DND-41 (cell line): ENCODE results near the gene PRKAG2.
"Not testable (repeated sequence)": the region's sequence is repeated elsewhere in the genome, so short reads cannot be mapped to it uniquely, and the experiment has no call there.

Experiments used
- ATAC-seq: fragments of 200-7000 bp; cut with Tn5 transposase; 3 replicates; pipeline ENCODE4 v1.9.1; 2021; ENCODE audit warnings: low read depth; ENCODE audit not compliant: insufficient read depth
- DNase-seq: peaks from one replicate; pipeline ENCODE4 v3.0.0-alpha.2; 2020
- H2AFZ ChIP-seq: 2 replicates; pipeline ENCODE4 v1.6.0; 2012; ENCODE audit warnings: low read depth, low read length
- H3K27ac ChIP-seq: 2 replicates; pipeline ENCODE4 v1.5.1; 2012; ENCODE audit warnings: low read length, inconsistent platforms
- H3K27me3 ChIP-seq: fragments of 200-600 bp; sonication (generic); 2 replicates; pipeline ENCODE4 v1.6.0; 2012; ENCODE audit warnings: low read length, mild to moderate bottlenecking, inconsistent platforms; ENCODE audit not compliant: insufficient read depth, poor library complexity
- H3K36me3 ChIP-seq: 2 replicates; pipeline ENCODE4 v1.5.1; 2012; ENCODE audit warnings: low read length, inconsistent platforms; ENCODE audit not compliant: insufficient read depth
- H3K4me1 ChIP-seq: 2 replicates; pipeline ENCODE4 v1.5.1; 2012; ENCODE audit warnings: mild to moderate bottlenecking, low read length; ENCODE audit not compliant: insufficient read depth
- H3K4me2 ChIP-seq: 2 replicates; pipeline ENCODE4 v1.6.0; 2012; ENCODE audit warnings: mild to moderate bottlenecking, moderate library complexity, low read length, inconsistent platforms; ENCODE audit not compliant: insufficient read depth
- H3K4me3 ChIP-seq, 2 experiments: fragments of 200-600 bp in 1 of 2; shearing (Covaris generic) in 1 of 2; 2 replicates each; pipeline ENCODE4 v1.5.1; 2012 to 2016; ENCODE audit warnings: inconsistent platforms in 2 of 2, low read length in 2 of 2, mild to moderate bottlenecking in 2 of 2, low read depth in 1 of 2, moderate library complexity in 1 of 2
- H3K79me2 ChIP-seq: 2 replicates; pipeline ENCODE4 v1.6.0; 2012; ENCODE audit warnings: low read length, inconsistent platforms; ENCODE audit not compliant: insufficient read depth
- H3K9ac ChIP-seq: 2 replicates; pipeline ENCODE4 v1.6.0; 2012; ENCODE audit warnings: low read depth, mild to moderate bottlenecking, inconsistent platforms, low read length, moderate library complexity
- H3K9me3 ChIP-seq: 2 replicates; pipeline ENCODE4 v1.5.1; 2012; ENCODE audit warnings: low read length, moderate library complexity, mild to moderate bottlenecking, inconsistent platforms; ENCODE audit not compliant: insufficient read depth, severe bottlenecking
- H4K20me1 ChIP-seq: 2 replicates; pipeline ENCODE4 v1.6.0; 2012; ENCODE audit warnings: low read length; ENCODE audit not compliant: insufficient read depth
- EZH2 ChIP-seq: IDR thresholded peaks from 3 replicates; pipeline ENCODE4 v1.6.1; 2012; ENCODE audit warnings: borderline replicate concordance, low read depth, mild to moderate bottlenecking, moderate library complexity, low read length, inconsistent platforms; ENCODE audit not compliant: severe bottlenecking
- TF ChIP-seq, protein P1 (sequence below): IDR thresholded peaks from 2 replicates; pipeline ENCODE4 v1.5.1; 2012; ENCODE audit warnings: borderline replicate concordance, low read length, moderate library complexity, mild to moderate bottlenecking; ENCODE audit not compliant: poor library complexity, severe bottlenecking; ENCODE audit errors: extremely low read depth

Gene PRKAG2

DNA sequence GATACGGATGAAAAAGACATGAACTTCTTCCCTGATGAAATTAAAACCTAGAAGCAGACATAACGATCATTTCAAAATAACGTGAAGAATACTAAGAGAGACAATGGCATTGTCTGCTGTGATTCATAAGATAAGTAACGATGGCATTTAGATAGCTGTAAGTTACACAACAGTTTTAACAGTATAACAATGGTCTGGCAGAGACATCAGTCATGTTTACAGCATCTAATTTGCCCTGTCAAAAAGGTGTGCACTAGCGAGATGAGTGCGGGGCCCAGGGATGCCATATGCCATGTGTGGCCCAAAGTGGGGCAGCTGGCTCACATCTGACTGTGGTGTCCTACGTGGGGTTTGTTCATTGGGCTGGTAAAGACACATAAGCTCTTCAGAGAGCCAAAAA lies 301.5 kb downstream of the PRKAG2 start:
- Histone ChIP-seq H3K36me3 (no peaks in the 10 kb centered on the region), H3K27ac (no peak overlapping the region), H3K79me2 (no peaks in the 10 kb centered on the region), H3K4me1 (no peaks in the 10 kb centered on the region), H3K4me3 (no peak overlapping the region), H3K4me2 (no peak overlapping the region), H3K9me3 (peaks cover 5% of the 10 kb centered on the region), H4K20me1 (no peaks in the 10 kb centered on the region), H2AFZ (no peak overlapping the region), H3K27me3 (peaks cover 5% of the 10 kb centered on the region), H3K9ac (no peak overlapping the region)
- TF ChIP-seq EZH2, result no peak
- TF ChIP-seq, protein P1, sequence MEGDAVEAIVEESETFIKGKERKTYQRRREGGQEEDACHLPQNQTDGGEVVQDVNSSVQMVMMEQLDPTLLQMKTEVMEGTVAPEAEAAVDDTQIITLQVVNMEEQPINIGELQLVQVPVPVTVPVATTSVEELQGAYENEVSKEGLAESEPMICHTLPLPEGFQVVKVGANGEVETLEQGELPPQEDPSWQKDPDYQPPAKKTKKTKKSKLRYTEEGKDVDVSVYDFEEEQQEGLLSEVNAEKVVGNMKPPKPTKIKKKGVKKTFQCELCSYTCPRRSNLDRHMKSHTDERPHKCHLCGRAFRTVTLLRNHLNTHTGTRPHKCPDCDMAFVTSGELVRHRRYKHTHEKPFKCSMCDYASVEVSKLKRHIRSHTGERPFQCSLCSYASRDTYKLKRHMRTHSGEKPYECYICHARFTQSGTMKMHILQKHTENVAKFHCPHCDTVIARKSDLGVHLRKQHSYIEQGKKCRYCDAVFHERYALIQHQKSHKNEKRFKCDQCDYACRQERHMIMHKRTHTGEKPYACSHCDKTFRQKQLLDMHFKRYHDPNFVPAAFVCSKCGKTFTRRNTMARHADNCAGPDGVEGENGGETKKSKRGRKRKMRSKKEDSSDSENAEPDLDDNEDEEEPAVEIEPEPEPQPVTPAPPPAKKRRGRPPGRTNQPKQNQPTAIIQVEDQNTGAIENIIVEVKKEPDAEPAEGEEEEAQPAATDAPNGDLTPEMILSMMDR, result no peak
- DNase-seq (no peak), ATAC-seq (no peak)

DNA sequence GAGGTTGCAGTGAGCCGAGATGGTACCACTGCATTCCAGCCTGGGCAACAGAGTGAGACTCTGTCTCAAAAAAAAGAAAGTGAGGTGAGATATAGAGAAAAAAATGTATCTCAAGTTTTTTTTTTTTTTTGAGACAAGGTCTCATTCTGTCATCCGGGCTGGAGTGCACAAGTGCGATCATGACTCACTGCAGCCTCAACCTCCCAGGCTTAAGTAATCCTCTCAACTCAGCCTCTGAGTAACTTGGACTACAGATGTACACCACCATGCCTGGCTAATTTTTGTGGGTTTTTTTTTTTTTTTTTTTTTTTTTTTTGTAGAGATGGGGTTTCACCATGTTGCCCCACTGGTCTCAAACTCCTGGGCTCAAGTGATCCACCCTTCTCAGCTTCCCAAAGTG lies 303.9 kb downstream of the PRKAG2 start:
- ATAC-seq, H4K20me1 ChIP-seq, H3K4me1 ChIP-seq, DNase-seq, H3K36me3 ChIP-seq, H3K4me3 ChIP-seq, H3K9ac ChIP-seq, H3K9me3 ChIP-seq, H2AFZ ChIP-seq, H3K79me2 ChIP-seq, H3K4me2 ChIP-seq, H3K27ac ChIP-seq: not testable (repeated sequence)
- H3K27me3 ChIP-seq, result peaks cover 13% of the 10 kb centered on the region

DNA sequence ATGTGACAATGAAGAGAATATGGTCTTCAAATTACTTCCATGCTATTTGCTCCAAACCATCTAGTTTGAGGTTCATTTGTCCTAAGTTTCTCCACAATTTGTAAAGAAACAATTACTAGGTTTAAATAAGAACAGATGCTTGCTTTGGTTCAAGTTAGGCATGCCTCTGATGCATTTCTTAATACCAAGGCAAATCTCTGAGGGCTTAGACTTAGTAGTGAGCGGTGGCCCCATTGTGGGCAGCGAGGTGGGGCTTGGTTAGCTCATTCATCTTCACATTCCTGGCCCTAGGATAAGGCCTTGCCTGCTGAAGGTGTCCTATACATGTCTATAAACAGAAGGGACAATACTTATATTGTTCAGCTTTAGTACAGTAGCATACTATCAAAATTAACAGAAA lies 304.8 kb downstream of the PRKAG2 start:
- H4K20me1 ChIP-seq, result no peaks in the 10 kb centered on the region
- no peak overlapping the region for H2AFZ ChIP-seq
- H3K79me2 ChIP-seq, result no peaks in the 10 kb centered on the region
- no peak overlapping the region for H3K9ac ChIP-seq
- no peaks in the 10 kb centered on the region for H3K4me1 ChIP-seq
- peaks cover 22% of the 10 kb centered on the region for H3K27me3 ChIP-seq
- H3K4me3 ChIP-seq, result no peak overlapping the region
- H3K9me3 ChIP-seq, result no peaks in the 10 kb centered on the region
- TF ChIP-seq, protein P1, result no peak
- TF ChIP-seq EZH2, result no peak
- ATAC-seq (no peak), DNase-seq (no peak)
- H3K36me3 ChIP-seq, result no peaks in the 10 kb centered on the region
- H3K27ac ChIP-seq, result no peak overlapping the region
- H3K4me2 ChIP-seq, result no peak overlapping the region

DNA sequence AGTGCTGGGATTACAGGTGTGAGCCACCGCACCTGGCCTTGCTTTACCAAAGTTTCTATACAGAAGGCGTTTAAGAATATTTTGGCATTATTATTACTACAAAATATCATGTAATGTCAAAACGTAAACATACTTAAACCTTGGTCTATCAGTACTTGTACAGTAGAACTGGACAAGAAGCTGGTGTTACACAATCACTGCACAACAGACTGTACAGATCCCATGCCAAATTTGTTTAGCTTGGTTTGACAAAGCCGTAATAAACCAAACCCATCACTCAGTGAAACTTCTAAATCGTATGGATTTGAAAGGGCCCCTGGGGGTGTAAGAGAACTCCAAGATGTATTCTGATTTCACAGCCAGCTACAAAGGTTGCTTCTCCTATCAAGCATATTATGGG lies 305.4 kb downstream of the PRKAG2 start:
- no peak for ATAC-seq
- Histone ChIP-seq H4K20me1 (no peaks in the 10 kb centered on the region), H3K27ac (no peak overlapping the region), H2AFZ (no peak overlapping the region), H3K9ac (no peak overlapping the region), H3K9me3 (no peaks in the 10 kb centered on the region), H3K4me3 (no peak overlapping the region), H3K79me2 (no peaks in the 10 kb centered on the region), H3K27me3 (peaks cover 28% of the 10 kb centered on the region), H3K4me2 (no peak overlapping the region), H3K36me3 (no peaks in the 10 kb centered on the region), H3K4me1 (no peaks in the 10 kb centered on the region)
- no peak for TF ChIP-seq EZH2
- TF ChIP-seq, protein P1, result no peak
- no peak for DNase-seq
